Measurements from ENCODE around the gene PPP1CA. TPM values are rescaled to one million over a fixed set of nuclear protein-coding genes. Genes with fewer than 3 reads are reported as not detected.

Gene PPP1CA
- total and polyA plus RNA-seq, 11 donors = 90.3 to 207 (median 105) TPM

DNA sequence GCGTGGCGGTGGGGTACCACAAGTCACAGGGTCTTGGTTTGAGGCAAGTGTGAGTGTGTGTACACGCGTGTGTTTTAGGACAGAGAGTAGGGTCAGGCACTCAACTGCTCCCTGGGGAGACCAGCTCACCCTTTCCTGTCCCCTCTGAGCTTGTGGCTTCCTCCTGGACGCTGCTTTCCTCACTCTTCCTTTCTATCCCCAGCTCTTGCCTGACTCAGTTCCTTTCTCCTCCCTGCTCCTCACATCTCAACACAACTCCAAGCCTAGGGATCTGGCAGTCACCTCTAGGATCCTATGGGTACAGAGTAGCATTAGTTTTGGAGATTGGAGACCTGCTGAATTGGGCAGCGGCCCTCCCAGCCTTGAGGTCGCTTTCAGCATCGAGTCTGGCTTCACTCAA is 32.4 kb downstream of the PPP1CA start:
- intact Hi-C loops (cut with DNase I) = no loop called here
- Histone ChIP-seq H3K4me1 (peaks cover 0 to 72% (median 41%) of the 10 kb centered on the region in 12 donors), H3K36me3 (peaks cover 0 to 11% (median 0%) of the 10 kb centered on the region in 9 donors), H3K4me3 (no peak overlapping the region), H3K27me3 (no peaks in the 10 kb centered on the region), H3K27ac (peak overlapping the region in 1 of 12 donors; percentile 97), H3K9me3 (no peaks in the 10 kb centered on the region)
- WGBS, 4 donors = 87 to 91% (median 88%) methylated on average over 8 of the region's 8 CpGs
- no peak for TF ChIP-seq POLR2A (IDR thresholded peaks at IDR 0.05)
- TF ChIP-seq, protein P1, sequence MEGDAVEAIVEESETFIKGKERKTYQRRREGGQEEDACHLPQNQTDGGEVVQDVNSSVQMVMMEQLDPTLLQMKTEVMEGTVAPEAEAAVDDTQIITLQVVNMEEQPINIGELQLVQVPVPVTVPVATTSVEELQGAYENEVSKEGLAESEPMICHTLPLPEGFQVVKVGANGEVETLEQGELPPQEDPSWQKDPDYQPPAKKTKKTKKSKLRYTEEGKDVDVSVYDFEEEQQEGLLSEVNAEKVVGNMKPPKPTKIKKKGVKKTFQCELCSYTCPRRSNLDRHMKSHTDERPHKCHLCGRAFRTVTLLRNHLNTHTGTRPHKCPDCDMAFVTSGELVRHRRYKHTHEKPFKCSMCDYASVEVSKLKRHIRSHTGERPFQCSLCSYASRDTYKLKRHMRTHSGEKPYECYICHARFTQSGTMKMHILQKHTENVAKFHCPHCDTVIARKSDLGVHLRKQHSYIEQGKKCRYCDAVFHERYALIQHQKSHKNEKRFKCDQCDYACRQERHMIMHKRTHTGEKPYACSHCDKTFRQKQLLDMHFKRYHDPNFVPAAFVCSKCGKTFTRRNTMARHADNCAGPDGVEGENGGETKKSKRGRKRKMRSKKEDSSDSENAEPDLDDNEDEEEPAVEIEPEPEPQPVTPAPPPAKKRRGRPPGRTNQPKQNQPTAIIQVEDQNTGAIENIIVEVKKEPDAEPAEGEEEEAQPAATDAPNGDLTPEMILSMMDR (IDR thresholded peaks at IDR 0.05) = no peak
- no peak for DNase-seq
- ATAC-seq = no peak

DNA sequence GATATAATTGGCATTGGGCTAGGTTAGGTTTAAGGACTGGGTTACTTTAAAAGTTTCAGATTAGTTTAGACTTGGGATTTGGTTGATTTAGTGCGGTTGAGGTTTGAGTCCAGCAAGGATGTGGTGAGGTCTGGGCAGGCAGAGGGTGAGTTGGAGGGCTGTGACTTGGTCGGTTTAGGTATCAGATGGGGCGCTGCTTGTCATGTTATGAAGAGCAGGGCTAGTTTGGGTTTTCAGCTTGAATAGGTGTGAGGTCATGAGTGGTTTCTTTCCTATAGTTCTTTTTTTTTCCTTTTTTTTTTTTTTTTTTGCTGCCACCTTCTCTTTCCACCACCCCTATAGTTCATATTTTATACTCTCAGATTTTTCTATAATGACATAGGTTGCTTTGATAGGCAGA is 33.0 kb downstream of the PPP1CA start:
- no peak for TF ChIP-seq POLR2A (IDR thresholded peaks at IDR 0.05)
- TF ChIP-seq, protein P1 (IDR thresholded peaks at IDR 0.05) = no peak
- Histone ChIP-seq H3K27ac (peak overlapping the region in 1 of 12 donors; percentile 97), H3K27me3 (no peaks in the 10 kb centered on the region), H3K4me1 (peaks cover 0 to 66% (median 35%) of the 10 kb centered on the region in 12 donors), H3K36me3 (peaks cover 0 to 11% (median 0%) of the 10 kb centered on the region in 9 donors), H3K9me3 (no peaks in the 10 kb centered on the region), H3K4me3 (no peak overlapping the region)
- 86 to 91% (median 91%) methylated on average over 3 of the region's 3 CpGs for WGBS, 4 donors
- ATAC-seq (no peak), DNase-seq (no peak)
- intact Hi-C loops (cut with DNase I) = no loop called here

DNA sequence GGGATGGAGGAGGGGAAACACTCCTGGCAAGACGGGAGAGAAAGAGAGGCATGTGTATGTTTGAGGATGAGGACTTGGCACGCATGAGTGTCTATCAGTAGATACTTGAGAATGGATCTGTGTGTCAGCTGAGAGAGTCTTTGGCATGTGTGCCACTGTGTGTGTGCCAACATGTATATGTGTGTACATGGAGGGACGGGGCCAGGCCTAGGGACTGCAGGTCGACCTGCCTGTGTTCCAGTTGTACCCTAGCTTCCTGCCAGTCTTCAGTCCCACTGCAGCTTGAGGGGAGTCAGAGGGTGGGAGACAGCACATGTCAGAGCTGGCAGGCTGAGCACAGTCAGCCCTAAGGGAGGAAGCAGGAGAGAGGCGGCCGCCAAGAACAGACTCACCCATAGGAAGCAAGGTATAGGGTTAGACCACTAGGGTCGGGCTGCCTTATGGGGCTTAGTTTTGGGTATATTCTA is 33.9 kb downstream of the PPP1CA start:
- 42 to 58% (median 44%) methylated on average over 7 of the region's 7 CpGs for WGBS, 4 donors
- DNase-seq (no peak), ATAC-seq (no peak)
- H3K27ac ChIP-seq = peak overlapping the region in 1 of 12 donors; percentile 97
- H3K4me3 ChIP-seq = no peak overlapping the region
- TF ChIP-seq POLR2A (IDR thresholded peaks at IDR 0.05) = no peak
- TF ChIP-seq, protein P1 (IDR thresholded peaks at IDR 0.05) = no peak
- H3K27me3 ChIP-seq = no peaks in the 10 kb centered on the region
- H3K9me3 ChIP-seq = no peaks in the 10 kb centered on the region
- intact Hi-C loops (cut with DNase I) = no loop called here
- peaks cover 0 to 11% (median 0%) of the 10 kb centered on the region in 9 donors for H3K36me3 ChIP-seq
- H3K4me1 ChIP-seq = peaks cover 0 to 66% (median 34%) of the 10 kb centered on the region in 12 donors

DNA sequence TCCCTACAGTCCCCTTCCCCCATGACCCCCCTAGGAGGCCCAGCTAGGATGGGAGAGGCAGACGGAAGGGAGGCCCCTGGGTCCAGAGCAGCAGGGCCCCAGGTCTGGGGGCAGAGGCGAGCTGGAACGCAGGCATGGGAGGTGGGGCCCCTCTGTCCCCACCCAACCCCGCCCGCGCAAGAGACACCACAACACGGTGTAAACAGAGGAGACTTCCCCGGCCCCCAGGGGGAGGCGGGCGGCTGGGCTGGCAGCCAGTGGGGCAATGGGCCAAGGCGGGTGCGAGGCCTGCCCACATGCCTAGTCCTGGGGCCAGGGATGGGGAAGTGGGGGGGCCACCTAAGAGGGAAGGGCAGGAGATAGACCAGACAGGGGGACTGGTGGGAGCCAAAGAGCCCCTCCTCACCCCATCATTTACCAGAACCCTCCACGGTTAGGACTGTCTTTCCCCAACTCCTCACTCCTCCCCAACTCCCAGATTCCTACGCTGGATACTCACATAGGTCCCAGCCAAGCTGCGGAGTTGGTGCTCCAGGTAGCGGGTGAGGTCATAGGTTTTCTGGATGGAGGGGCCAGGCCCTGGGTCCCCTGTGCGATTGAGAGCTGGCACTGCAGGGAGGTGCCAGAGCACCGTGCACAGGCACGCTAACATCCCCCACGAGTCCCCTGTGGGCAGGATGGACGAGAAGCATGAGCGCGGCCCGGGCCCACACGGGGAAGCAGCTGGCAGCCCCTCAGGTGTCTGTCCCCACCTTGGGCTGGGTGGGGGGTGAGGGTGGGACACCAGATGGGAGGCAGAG is 34.5 kb downstream of the PPP1CA start:
- H3K4me1 ChIP-seq = peaks cover 0 to 64% (median 33%) of the 10 kb centered on the region in 12 donors
- peak overlapping the region in 2 of 12 donors; percentile 52 to 97 for H3K27ac ChIP-seq
- H3K4me3 ChIP-seq = no peak overlapping the region
- no peaks in the 10 kb centered on the region for H3K27me3 ChIP-seq
- intact Hi-C loops (cut with DNase I) = no loop called here
- ATAC-seq (peak in 3 of 4 donors; percentile 4 to 31 (median 10)), DNase-seq (no peak)
- peaks cover 0 to 11% (median 0%) of the 10 kb centered on the region in 9 donors for H3K36me3 ChIP-seq
- no peak for TF ChIP-seq POLR2A (IDR thresholded peaks at IDR 0.05)
- TF ChIP-seq, protein P1 (IDR thresholded peaks at IDR 0.05) = no peak
- H3K9me3 ChIP-seq = no peaks in the 10 kb centered on the region
- 44 to 69% (median 46%) methylated on average over 13 to 25 of the region's 25 CpGs for WGBS, 4 donors
